GM19240 (cell line): ENCODE results near the gene AFG3L2.

ENCODE experiments used
- DNase-seq: peaks from one replicate; pipeline ENCODE4 v3.0.0; 2011; ENCODE audit warnings: low spot score; ENCODE audit not compliant: insufficient read length

AFG3L2 gene

GRCh38 chr18:12361770-12362378 lies 15.2 kb downstream of the AFG3L2 start:
- DNase-seq = no peak

GRCh38 chr18:12359515-12359927 lies 17.5 kb downstream of the AFG3L2 start:
- no peak for DNase-seq

GRCh38 chr18:12352188-12352587 lies 24.8 kb downstream of the AFG3L2 start:
- DNase-seq = no peak

GRCh38 chr18:12347895-12348294 lies 29.1 kb downstream of the AFG3L2 start:
- no peak for DNase-seq

GRCh38 chr18:12346240-12346565 lies 30.8 kb downstream of the AFG3L2 start:
- DNase-seq = no peak

- no peak for DNase-seq
Observed at GRCh38 chr18:12345491-12346239, 31.4 kb downstream of the AFG3L2 start.

GRCh38 chr18:12342661-12343060 lies 34.4 kb downstream of the AFG3L2 start:
- no peak for DNase-seq

GRCh38 chr18:12340945-12341660 lies 35.9 kb downstream of the AFG3L2 start:
- no peak for DNase-seq

GRCh38 chr18:12338382-12338781 lies 38.6 kb downstream of the AFG3L2 start:
- DNase-seq = no peak

- DNase-seq = no peak
Observed at GRCh38 chr18:12336887-12337286, 40.1 kb downstream of the AFG3L2 start.

GRCh38 chr18:12336171-12336613 lies 40.8 kb downstream of the AFG3L2 start:
- DNase-seq = no peak

GRCh38 chr18:12335503-12335902 lies 41.5 kb downstream of the AFG3L2 start:
- no peak for DNase-seq

GRCh38 chr18:12334863-12335262 lies 42.2 kb downstream of the AFG3L2 start:
- no peak for DNase-seq

GRCh38 chr18:12334366-12334808 lies 42.6 kb downstream of the AFG3L2 start:
- DNase-seq = no peak

- no peak for DNase-seq
Observed at GRCh38 chr18:12333506-12334290, 43.3 kb downstream of the AFG3L2 start.

- no peak for DNase-seq
Observed at GRCh38 chr18:12330766-12331165, 46.3 kb downstream of the AFG3L2 start.

- no peak for DNase-seq
Observed at GRCh38 chr18:12329125-12329698, 47.8 kb downstream of the AFG3L2 start.

- no peak for DNase-seq
Observed at GRCh38 chr18:12328179-12328823, 48.7 kb downstream of the AFG3L2 start.

GRCh38 chr18:12327510-12328178 lies 49.4 kb downstream of the AFG3L2 start:
- DNase-seq = peak; percentile 68
